Forelimb muscle (tissue), 1 donor: ENCODE data around the gene GPR150. TPM values are rescaled to one million over a fixed set of nuclear protein-coding genes. Genes with fewer than 3 reads are reported as not detected.

Experiments used
- DNase-seq: peaks from one replicate; pipeline ENCODE4 v3.0.0-alpha.2; 2013; ENCODE audit warnings: low read depth
- polyA plus RNA-seq: library from polyadenylated mRNA; unstranded; fragments of 120-200 nt; gene quantifications from one replicate; pipeline ENCODE4 v1.2.1, GENCODE V29; 2013; ENCODE audit not compliant: insufficient read length

GPR150 gene
- not detected for polyA plus RNA-seq

DNA sequence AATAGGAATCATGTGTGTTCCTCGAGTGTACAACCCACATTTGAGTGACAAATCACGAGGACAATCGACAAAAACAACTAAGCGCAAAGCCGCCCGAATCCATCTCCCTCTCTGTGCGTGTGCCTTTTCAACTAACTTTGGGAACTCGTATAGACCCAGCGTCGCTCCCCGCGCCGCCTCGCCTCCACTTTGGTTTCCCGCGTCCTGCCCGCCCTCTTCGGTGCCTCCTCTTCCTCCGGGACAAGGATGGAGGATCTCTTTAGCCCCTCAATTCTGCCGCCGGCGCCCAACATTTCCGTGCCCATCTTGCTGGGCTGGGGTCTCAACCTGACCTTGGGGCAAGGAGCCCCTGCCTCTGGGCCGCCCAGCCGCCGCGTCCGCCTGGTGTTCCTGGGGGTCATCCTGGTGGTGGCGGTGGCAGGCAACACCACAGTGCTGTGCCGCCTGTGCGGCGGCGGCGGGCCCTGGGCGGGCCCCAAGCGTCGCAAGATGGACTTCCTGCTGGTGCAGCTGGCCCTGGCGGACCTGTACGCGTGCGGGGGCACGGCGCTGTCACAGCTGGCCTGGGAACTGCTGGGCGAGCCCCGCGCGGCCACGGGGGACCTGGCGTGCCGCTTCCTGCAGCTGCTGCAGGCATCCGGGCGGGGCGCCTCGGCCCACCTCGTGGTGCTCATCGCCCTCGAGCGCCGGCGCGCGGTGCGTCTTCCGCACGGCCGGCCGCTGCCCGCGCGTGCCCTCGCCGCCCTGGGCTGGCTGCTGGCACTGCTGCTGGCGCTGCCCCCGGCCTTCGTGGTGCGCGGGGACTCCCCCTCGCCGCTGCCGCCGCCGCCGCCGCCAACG is at the start of gene GPR150:
Gene GPR150 (plus strand): TSS at position 58 of the 840 bp plus-strand sequence. CDS start 189 bp downstream, at position 247.
- DNase-seq = no peak

- DNase-seq = no peak
Observed at GRCh38 chr5:95572016-95572415, 47.9 kb upstream of the GPR150 start.

GRCh38 chr5:95581576-95581975 is 38.3 kb upstream of the GPR150 start:
- DNase-seq = no peak

DNA sequence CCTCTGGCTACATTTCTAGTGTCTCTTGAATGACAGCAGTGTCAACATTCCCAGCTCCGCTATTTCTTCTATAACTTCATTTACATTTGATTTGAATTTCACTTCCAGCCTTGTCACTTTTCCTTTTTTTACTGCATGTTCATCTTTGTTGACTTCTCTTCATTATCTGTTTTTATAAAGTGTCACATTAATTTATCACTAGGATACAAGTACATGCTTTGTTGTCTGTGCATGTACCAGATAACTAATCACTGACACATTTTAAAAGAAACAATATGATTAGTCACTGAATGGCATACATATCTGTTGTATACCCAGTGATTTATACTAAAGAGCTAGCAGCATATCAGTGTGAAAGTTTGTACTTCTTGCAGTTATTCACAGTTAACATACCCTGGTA is 35.9 kb upstream of the GPR150 start:
- no peak for DNase-seq

DNA sequence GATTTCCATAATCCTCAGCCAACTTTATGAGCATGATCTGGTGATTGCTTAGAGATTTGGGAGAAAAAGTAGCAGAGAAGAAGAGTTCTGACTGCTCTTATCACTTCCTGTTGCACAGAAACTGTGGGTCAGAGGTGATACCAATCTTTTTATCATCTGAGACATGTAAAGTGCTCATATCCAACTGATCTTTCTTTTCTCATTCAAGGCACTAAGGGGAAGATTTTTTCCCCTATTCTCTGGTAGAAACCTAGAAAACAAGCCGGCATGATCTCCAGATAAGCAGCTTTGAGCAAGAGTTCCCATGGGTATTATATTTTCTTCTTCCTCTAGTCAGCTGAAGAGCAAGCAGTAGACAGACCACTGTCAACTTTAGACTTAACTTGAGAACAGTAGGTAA is 29.0 kb upstream of the GPR150 start:
- DNase-seq = no peak

DNA sequence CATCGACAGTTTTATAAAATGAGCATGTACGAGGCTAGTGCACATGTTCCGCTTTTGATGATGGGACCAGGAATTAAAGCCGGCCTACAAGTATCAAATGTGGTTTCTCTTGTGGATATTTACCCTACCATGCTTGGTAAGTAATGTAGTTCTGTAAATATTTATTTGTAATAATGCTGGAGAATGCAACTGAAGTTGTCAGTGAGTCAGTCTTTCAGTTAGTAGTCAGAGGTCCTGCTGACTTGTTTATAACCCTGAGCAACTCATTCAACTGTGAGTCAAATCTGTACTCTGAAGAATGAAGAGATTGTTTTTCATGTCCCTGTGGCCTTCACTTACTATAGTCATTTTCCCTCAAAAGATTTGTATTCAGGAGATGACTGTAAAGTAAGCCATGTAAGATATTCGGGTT is 28.4 kb upstream of the GPR150 start:
- no peak for DNase-seq

GRCh38 chr5:95595289-95595931 is 24.5 kb upstream of the GPR150 start:
- no peak for DNase-seq

DNA sequence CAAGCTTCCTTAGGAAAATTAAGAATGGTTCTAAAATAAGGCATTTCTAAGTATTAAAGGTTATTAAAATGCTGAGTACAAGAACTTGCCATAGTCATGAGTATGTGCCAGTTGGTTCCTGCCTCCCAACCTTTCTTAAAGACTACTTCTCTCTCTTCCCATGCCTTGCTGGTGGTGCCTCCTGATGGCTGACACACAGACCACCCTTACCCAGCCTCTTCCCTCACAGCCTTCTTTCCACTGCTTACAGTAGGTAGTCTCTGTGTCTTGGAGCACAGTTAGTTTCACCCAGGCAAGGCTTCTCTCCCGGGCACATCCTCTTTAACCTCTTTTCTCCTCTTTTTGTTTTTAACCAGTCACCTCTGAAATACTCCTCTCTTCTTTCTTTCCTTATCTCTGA is 20.6 kb upstream of the GPR150 start:
- no peak for DNase-seq

DNA sequence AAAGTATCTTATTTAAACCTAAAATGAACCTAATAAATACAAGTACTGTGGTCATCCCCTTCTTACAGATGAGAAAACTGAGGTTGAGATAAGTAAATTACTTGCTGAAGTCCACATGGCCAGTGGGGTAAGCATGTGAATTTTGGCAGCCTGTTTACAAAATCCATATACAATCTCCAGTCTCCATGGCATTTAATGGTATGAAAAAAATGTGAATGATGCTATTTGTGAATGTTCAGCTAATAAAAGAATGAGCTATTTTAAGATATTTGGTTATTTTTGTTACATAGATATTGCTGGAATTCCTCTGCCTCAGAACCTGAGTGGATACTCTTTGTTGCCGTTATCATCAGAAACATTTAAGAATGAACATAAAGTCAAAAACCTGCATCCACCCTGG is 19.3 kb upstream of the GPR150 start:
- no peak for DNase-seq

- DNase-seq = no peak
Observed at GRCh38 chr5:95605786-95606185, 14.1 kb upstream of the GPR150 start.

DNA sequence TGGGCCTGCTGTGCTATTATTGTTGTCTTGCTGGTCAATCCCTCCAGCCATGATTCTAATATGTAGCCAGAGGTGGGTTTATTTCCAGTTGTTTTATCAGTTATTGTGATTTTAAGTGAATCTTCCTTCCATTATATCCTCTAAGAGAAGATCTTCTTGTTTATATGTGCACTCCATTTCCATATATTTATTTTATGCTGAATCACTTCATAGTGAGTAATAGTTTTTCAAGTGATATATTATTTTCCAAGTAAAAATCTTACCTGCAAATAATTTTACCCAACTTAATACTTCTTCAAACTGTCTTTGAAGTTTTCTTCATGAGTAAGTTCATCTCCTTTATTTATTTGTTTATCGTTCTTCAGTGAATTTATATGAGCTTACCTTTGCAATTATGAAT is 13.5 kb upstream of the GPR150 start:
- no peak for DNase-seq

DNA sequence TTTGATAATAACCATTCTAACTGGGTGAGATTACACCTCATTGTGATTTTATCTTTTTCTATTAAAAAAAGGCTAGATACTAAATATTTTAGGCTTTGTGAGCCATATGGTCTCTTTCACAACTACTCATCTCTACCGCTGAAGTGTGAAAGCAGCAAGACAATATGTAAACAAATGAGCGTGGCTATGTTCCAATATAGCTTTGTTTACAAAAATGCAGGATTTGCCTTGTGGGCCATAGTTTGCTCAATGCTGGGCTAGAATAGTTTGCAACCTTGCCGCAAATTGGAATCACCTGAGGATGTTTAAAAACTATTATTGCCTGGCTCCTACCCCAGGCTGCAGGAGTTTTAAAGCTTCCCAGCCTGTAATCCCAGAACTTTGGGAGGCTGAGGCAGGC is 10.2 kb upstream of the GPR150 start:
- no peak for DNase-seq

DNA sequence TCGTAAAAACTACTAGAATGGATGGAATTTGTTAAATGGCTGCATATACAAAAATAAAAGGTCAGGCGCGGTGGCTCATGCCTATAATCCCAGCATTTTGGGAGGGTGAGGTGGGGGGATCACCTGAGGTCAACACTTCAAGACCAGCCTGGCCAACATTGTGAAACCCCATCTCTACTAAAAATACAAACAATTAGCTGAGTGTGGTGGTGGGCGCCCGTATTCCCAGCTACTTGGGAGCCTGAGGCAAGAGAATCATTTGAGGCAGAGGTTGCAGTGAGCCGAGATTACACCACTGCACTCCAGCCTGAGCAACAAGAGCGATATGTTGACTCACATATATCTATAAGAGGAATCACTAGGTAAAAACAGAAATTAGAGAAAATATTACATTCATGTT is 9.3 kb upstream of the GPR150 start:
- DNase-seq = no peak

DNA sequence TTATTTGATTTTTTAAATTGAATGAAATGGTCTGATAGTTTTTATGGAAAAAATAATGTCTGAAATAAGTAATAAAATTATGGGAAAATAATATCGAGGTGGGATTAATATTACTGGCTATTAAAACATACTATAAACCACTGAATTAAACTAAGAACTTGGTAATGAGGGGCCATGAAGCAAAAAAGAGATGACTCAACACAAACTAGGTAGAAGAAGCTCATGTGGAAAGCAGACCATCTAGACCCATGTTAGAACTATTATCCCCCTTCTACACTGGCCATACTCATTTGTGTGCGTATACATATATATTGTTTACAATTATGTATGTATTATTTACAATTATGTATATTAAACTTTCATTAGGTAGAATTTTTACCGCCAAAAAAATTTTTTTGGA is 8.5 kb upstream of the GPR150 start:
- DNase-seq = no peak

DNA sequence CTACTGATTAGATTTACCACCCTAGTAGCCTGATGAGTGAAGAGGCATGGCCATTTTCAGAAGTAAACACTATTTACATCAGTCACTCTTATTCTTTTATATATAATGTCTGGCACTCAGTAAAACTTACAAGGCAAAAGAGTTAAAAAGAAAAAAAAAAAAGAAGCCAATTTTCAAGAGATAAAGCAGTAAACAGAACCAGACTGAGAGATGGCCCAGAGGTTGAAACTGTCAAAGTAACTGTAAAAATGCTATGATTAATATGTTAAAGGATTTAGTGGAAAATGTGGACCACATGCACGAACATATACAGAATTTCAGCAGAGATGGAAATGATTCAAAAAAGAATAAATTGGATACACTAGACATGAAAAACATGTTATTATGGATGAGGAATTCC is 6.4 kb upstream of the GPR150 start:
- DNase-seq = no peak

GRCh38 chr5:95615164-95615467 is 4.8 kb upstream of the GPR150 start:
- no peak for DNase-seq

DNA sequence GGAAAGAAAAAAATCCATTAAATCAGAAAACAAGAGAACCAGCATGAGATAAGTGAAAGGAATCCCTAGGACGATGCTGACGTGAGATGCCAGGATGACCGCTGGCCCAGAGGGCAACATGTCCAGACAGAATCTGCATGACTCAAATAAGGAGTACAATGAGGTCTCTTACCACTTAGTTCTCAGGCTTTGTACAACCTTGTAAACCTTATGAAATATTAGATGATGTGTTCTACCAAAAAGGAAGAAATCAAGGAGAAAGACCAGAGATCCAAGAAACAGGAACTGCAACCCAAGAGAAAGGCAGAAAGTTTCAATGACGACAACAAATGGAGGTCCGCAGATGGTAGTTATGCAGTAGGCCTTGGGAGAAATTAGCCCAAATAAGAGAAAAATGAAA is 2.8 kb upstream of the GPR150 start:
- DNase-seq = no peak

GRCh38 chr5:95619096-95619495 is 791 bp upstream of the GPR150 start:
- no peak for DNase-seq

DNA sequence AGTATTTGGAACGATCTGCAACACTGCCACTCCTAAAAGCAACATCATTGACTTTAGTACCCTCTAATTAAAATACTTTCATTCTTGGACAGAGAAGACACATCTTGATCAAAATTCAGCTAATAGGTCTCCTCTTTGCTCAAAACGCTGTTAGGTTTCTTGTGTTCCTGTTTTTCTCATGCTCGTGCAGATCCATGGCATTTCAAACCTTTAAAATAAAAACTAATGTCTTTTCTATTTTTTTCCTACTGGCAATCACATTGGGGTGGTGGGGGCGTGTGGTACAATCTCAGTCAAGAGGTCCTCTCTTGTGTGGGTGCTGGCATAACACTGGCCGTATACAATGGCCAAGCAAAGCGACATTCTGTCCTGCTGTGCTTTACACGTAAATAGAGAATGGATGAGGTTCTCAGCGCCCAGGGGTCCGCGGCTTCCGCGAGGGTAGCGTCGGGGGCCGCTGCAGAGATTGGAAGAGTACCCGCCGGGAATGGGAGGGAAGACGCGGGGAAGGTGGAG is 315 bp upstream of the GPR150 start:
- no peak for DNase-seq

DNA sequence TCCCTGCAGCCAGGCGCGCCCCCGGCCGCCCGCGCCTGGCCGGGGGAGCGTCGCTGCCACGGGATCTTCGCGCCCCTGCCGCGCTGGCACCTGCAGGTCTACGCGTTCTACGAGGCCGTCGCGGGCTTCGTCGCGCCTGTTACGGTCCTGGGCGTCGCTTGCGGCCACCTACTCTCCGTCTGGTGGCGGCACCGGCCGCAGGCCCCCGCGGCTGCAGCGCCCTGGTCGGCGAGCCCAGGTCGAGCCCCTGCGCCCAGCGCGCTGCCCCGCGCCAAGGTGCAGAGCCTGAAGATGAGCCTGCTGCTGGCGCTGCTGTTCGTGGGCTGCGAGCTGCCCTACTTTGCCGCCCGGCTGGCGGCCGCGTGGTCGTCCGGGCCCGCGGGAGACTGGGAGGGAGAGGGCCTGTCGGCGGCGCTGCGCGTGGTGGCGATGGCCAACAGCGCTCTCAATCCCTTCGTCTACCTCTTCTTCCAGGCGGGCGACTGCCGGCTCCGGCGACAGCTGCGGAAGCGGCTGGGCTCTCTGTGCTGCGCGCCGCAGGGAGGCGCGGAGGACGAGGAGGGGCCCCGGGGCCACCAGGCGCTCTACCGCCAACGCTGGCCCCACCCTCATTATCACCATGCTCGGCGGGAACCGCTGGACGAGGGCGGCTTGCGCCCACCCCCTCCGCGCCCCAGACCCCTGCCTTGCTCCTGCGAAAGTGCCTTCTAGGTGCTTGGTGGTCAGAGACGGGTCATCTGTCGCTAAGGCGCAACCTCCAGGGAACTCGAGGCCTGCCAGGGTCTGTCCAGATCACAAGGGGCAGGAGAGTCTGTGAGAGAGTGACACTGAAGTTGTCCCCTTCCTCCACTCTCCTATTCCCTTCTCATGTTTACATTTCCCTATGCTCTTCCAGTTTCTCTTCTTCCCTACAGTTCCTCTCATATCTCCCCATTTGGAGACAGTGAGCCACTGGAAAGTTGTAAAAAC is 1.3 kb downstream of the GPR150 start:
- no peak for DNase-seq

GRCh38 chr5:95621839-95622629 is 2.1 kb downstream of the GPR150 start:
- DNase-seq = no peak
